HepG2 (cell line): ENCODE data around the gene CDC42EP4. TPM values are rescaled to one million over a fixed set of nuclear protein-coding genes. Genes with fewer than 3 reads are reported as not detected.

Experiments
- ATAC-seq: fragments of 200-7000 bp; cut with Tn5 transposase; 3 replicates; pipeline ENCODE4 v1.9.1; 2020; ENCODE audit warnings: mild to moderate bottlenecking, moderate library complexity
- BruUV-seq: library from RNA; stranded (reverse); fragments of 400-500 nt; replicated peaks from 2 replicates; lab custom pipeline; 2021; lab: Mats Ljungman, UMichigan
- CTCF ChIA-PET: fragments of 300-600 bp; formaldehyde crosslinking; extraction: SDS; loops from one replicate; lab custom pipeline; 2021; ENCODE audit warnings: low total read pairs, inconsistent platforms, low intra/inter-chr PET ratio; lab: Yijun Ruan, JAX
- POLR2A ChIA-PET: fragments of 350-600 bp; sonication (Branson Sonifier 250); formaldehyde crosslinking; loops from one replicate; lab custom pipeline; 2020; ENCODE audit warnings: antibody characterized with exemption, inconsistent platforms; lab: Yijun Ruan, JAX
- DNase-seq: peaks from one replicate; pipeline ENCODE4 v3.0.0-alpha.2; 2015; ENCODE audit warnings: low spot score
- FAIRE-seq: peaks from 3 replicates; lab custom pipeline; 2011; peaks lifted over from hg19 to GRCh38; lab: Jason Lieb, UNC
- H2AFZ ChIP-seq: one replicate; pipeline ENCODE4 v1.6.1; 2011; ENCODE audit warnings: low read length, inconsistent platforms
- H3K27ac ChIP-seq: fragments of 300-600 bp; 3 replicates; pipeline ENCODE4 v1.8.0; 2011; ENCODE audit warnings: mixed run types, mild to moderate bottlenecking, mixed read lengths, low read length, inconsistent platforms; ENCODE audit not compliant: insufficient read depth; ENCODE audit errors: extremely low read length
- H3K27me3 ChIP-seq, 2 experiments: fragments of 200-600 bp in 1 of 2; 2 replicates in 1 of 2; 3 replicates in 1 of 2; pipeline versions ENCODE4 v1.6.0 to v1.8.0; 2011; ENCODE audit warnings: low read length in 2 of 2, mild to moderate bottlenecking in 2 of 2, moderate library complexity in 2 of 2, inconsistent platforms in 1 of 2; ENCODE audit not compliant: insufficient read depth in 2 of 2, control insufficient read depth in 1 of 2
- H3K36me3 ChIP-seq, 2 experiments: fragments of 200-600 bp in 1 of 2; replicated peaks in 1 of 2; 2 replicates in 1 of 2; 3 replicates in 1 of 2; pipeline versions ENCODE4 v1.5.1 to v1.8.0; 2011; ENCODE audit warnings: low read length in 2 of 2, inconsistent platforms in 1 of 2; ENCODE audit not compliant: insufficient read depth in 2 of 2, control insufficient read depth in 1 of 2
- H3K4me1 ChIP-seq: 2 replicates; pipeline ENCODE4 v1.5.1; 2012; ENCODE audit warnings: low read length, inconsistent platforms; ENCODE audit not compliant: insufficient read depth
- H3K4me2 ChIP-seq: 2 replicates; pipeline ENCODE4 v1.6.0; 2011; ENCODE audit warnings: low read depth, low read length, inconsistent platforms
- H3K4me3 ChIP-seq, 3 experiments: fragments of 200-600 bp in 1 of 3; sonication (generic), shearing (Covaris generic) in 1 of 3; replicated peaks in 1 of 3; 2 replicates each; pipeline ENCODE4 v1.5.1; 2011 to 2016; ENCODE audit warnings: low read length in 3 of 3, inconsistent platforms in 2 of 3, low read depth in 2 of 3, mild to moderate bottlenecking in 2 of 3, control low read depth in 1 of 3, mixed read lengths in 1 of 3; ENCODE audit not compliant: insufficient read depth in 1 of 3
- H3K79me2 ChIP-seq: one replicate; pipeline ENCODE4 v1.6.1; 2011; ENCODE audit warnings: low read length, inconsistent platforms; ENCODE audit not compliant: insufficient read depth
- H3K9ac ChIP-seq: 2 replicates; pipeline ENCODE4 v1.6.0; 2011; ENCODE audit warnings: mild to moderate bottlenecking, low read depth, low read length, inconsistent platforms; ENCODE audit not compliant: insufficient read depth
- H3K9me3 ChIP-seq: 2 replicates; pipeline ENCODE4 v1.5.1; 2012; ENCODE audit warnings: mild to moderate bottlenecking, low read length
- H4K20me1 ChIP-seq: 2 replicates; pipeline ENCODE4 v1.6.0; 2011; ENCODE audit warnings: inconsistent platforms, mild to moderate bottlenecking, low read length, moderate library complexity; ENCODE audit not compliant: insufficient read depth
- HOXA9 ChIP-seq: sonication (generic); formaldehyde crosslinking; IDR thresholded peaks from 2 replicates; pipeline ENCODE4 v1.8.1; 2022; ENCODE audit warnings: missing genetic modification reagents, mild to moderate bottlenecking, moderate library complexity, borderline replicate concordance
- PRDM10 ChIP-seq: sonication (generic); formaldehyde crosslinking; IDR thresholded peaks from 2 replicates; pipeline ENCODE4 v1.4.0; 2020; ENCODE audit warnings: low read depth, missing genetic modification reagents
- RERE ChIP-seq: IDR thresholded peaks from 2 replicates; pipeline ENCODE4 v1.6.1; 2016; ENCODE audit warnings: low read depth, missing genetic modification reagents, missing compliant biosample characterization
- ZNF230 ChIP-seq: sonication (generic); formaldehyde crosslinking; IDR thresholded peaks from 2 replicates; pipeline ENCODE4 v1.4.0; 2020; ENCODE audit warnings: mild to moderate bottlenecking, missing genetic modification reagents
- ZNF354B ChIP-seq: sonication (generic); formaldehyde crosslinking; IDR thresholded peaks from 2 replicates; pipeline ENCODE4 v1.8.0; 2022; ENCODE audit warnings: mild to moderate bottlenecking, missing genetic modification reagents
- ZSCAN12 ChIP-seq: sonication (generic); formaldehyde crosslinking; IDR thresholded peaks from 2 replicates; pipeline ENCODE4 v1.9.0; 2021; ENCODE audit warnings: mild to moderate bottlenecking, missing genetic modification reagents
- ZSCAN30 ChIP-seq: sonication (generic); formaldehyde crosslinking; IDR thresholded peaks from 2 replicates; pipeline ENCODE4 v1.5.0; 2020; ENCODE audit warnings: mild to moderate bottlenecking, missing genetic modification reagents
- WGBS: methylation state at CpG from one replicate; pipeline ENCODE4 v1.1.6; 2017; ENCODE audit warnings: low lambda C conversion rate; 5-methylcytosine and 5-hydroxymethylcytosine counted together
- in situ Hi-C: cut with HindIII; loops from 2 replicates; pipeline ENCODE4 v1.10.0; 2017; ENCODE audit warnings: low pct_unique_long_range_greater_than_20kb; ENCODE audit not compliant: extremely low pct_ligation_motif_present
- intact Hi-C: fragments of 100-400 bp; cut with micrococcal nuclease; formaldehyde crosslinking; loops from one replicate; pipeline ENCODE4 v1.10.0; 2022; ENCODE audit not compliant: unreplicated experiment
- polyA plus RNA-seq, 8 experiments: library from polyadenylated mRNA; depleted of rRNA in 3 of 8; stranded (reverse) in 7 of 8; unstranded in 1 of 8; fragments of >200 nt; fragmentation: Illumina TruSeq in 4 of 8; extraction: Trizol in 4 of 8; gene quantifications; 2 replicates each; pipeline versions ENCODE4 v1.2.1 to v1.2.3, GENCODE V29; 2011 to 2016; ENCODE audit warnings: low read depth in 4 of 8, missing spikeins in 1 of 8, mixed read lengths in 1 of 8; ENCODE audit not compliant: insufficient read depth in 1 of 8
- total RNA-seq, 5 experiments: library from RNA; depleted of rRNA; stranded (reverse); fragments of >200 nt; fragmentation: Illumina TruSeq; extraction: Trizol; gene quantifications; 2 replicates each; pipeline ENCODE4 v1.2.3, GENCODE V29; 2016; ENCODE audit warnings: low read depth in 1 of 5

Gene CDC42EP4
- total and polyA plus RNA-seq, 2 of the 13 experiments (the other 11 are each of a cell fraction or from before 2014, with no cell fraction given): 19.0 to 54.0 TPM

GRCh38 chr17:73350864-73351263 lies 39.1 kb upstream of the CDC42EP4 start (continued):
- TF ChIP-seq RERE (CRISPR knock-in tag): no peak
- no peak for TF ChIP-seq ZSCAN30 (CRISPR knock-in tag)
- TF ChIP-seq ZNF354B: no peak

GRCh38 chr17:73349647-73350046 lies 37.8 kb upstream of the CDC42EP4 start:
- TF ChIP-seq HOXA9 (no peak), ZSCAN12 (CRISPR knock-in tag) (no peak), ZNF230 (no peak), PRDM10 (no peak)
- no peak for ATAC-seq
- BruUV-seq: no TSS peak
- H3K4me3 ChIP-seq: no peak overlapping the region
- DNase-seq: no peak
- no peak overlapping the region for H2AFZ ChIP-seq
- FAIRE-seq: no peak
- intact Hi-C loops (no loop called here), in situ Hi-C loops (no loop called here)
- H3K9me3 ChIP-seq: no peaks in the 10 kb centered on the region
- POLR2A ChIA-PET: interaction anchor here (1.0 to 1.2 kb wide), 2 partner anchors 42 to 87 kb away, joined by 3 read pairs; no protein-coding TSS in a partner anchor
- no peaks in the 10 kb centered on the region for H4K20me1 ChIP-seq
- H3K27me3 ChIP-seq: peaks cover 22 to 85% of the 10 kb centered on the region in 2 experiments
- H3K79me2 ChIP-seq: no peaks in the 10 kb centered on the region
- no peaks in the 10 kb centered on the region for H3K36me3 ChIP-seq
- CTCF ChIA-PET: interaction anchor here (1.6 kb wide), 1 partner anchor 94 kb away, joined by 5 read pairs; no protein-coding TSS in a partner anchor
- 83% methylated on average over 9 of the region's 9 CpGs for WGBS
- no peak overlapping the region for H3K9ac ChIP-seq
- H3K4me2 ChIP-seq: no peak overlapping the region
- H3K4me1 ChIP-seq: peaks cover 16% of the 10 kb centered on the region
- H3K27ac ChIP-seq: no peak overlapping the region
